Vagina (tissue), 2 donors: ENCODE measurements around the gene CDKL4. TPM values are rescaled to one million over a fixed set of nuclear protein-coding genes. Genes with fewer than 3 reads are reported as not detected.

ENCODE experiments used
- DNase-seq, 2 donors: peaks; one replicate each; pipeline ENCODE4 v3.0.0-alpha.2; 2017; ENCODE audit errors: extremely low spot score in 2 of 2
- H3K27ac ChIP-seq: fragments of 200-600 bp; sonication (generic); one replicate; pipeline ENCODE4 v1.5.1; 2019
- H3K27me3 ChIP-seq: fragments of 200-600 bp; sonication (generic); one replicate; pipeline ENCODE4 v1.5.1; 2019
- H3K36me3 ChIP-seq, 2 donors: fragments of 200-600 bp; sonication (generic); one replicate each; pipeline ENCODE4 v1.5.1; 2017 to 2019
- H3K4me1 ChIP-seq: fragments of 200-600 bp; sonication (generic); one replicate; pipeline ENCODE4 v1.5.1; 2019
- H3K4me3 ChIP-seq, 2 donors: fragments of 200-600 bp; sonication (generic); 1 replicate in 1 of 2; 2 replicates in 1 of 2; pipeline ENCODE4 v1.5.1; 2016 to 2019
- H3K9me3 ChIP-seq: fragments of 200-600 bp; sonication (generic); one replicate; pipeline ENCODE4 v1.5.1; 2019
- CTCF ChIP-seq, 3 experiments: fragments of 450-650 bp in 2 of 3; fragments of 200-600 bp in 1 of 3; sonication (generic) in 1 of 3; IDR thresholded peaks; one replicate each; pipeline ENCODE4 v1.5.1; 2017 to 2019; ENCODE audit warnings: antibody characterized with exemption in 3 of 3, mild to moderate bottlenecking in 2 of 3, moderate library complexity in 2 of 3
- POLR2A ChIP-seq, 2 donors: fragments of 450-650 bp; IDR thresholded peaks; one replicate each; pipeline ENCODE4 v1.6.1; 2017; ENCODE audit warnings: antibody characterized with exemption in 2 of 2, mild to moderate bottlenecking in 2 of 2, moderate library complexity in 2 of 2
- POLR2AphosphoS5 ChIP-seq, 2 donors: sonication (generic); formaldehyde crosslinking; IDR thresholded peaks; one replicate each; pipeline ENCODE4 v1.9.0; 2017; ENCODE audit warnings: antibody characterized with exemption in 2 of 2, mild to moderate bottlenecking in 2 of 2, low read depth in 1 of 2; ENCODE audit not compliant: insufficient read depth in 1 of 2
- intact Hi-C: fragments of 100-400 bp; cut with DNase I; formaldehyde crosslinking; loops from one replicate; pipeline ENCODE4 v1.15.1; 2023
- total RNA-seq: library from RNA; depleted of rRNA; stranded (reverse); fragments of >200 nt; gene quantifications from one replicate; pipeline ENCODE4 v1.2.3, GENCODE V29; 2016

CDKL4 gene
- total RNA-seq, 1 donor from 2014 or later = 2.7 TPM

GRCh38 chr2:39181297-39181696 lies 62.5 kb downstream of the CDKL4 start:
- Histone ChIP-seq H3K27ac (no peak overlapping the region), H3K36me3 (no peaks in the 10 kb centered on the region), H3K9me3 (no peaks in the 10 kb centered on the region), H3K4me3 (no peak overlapping the region), H3K4me1 (no peaks in the 10 kb centered on the region), H3K27me3 (no peaks in the 10 kb centered on the region)
- no peak for DNase-seq
- intact Hi-C loops = no loop called here
- no peak for TF ChIP-seq POLR2A (IDR thresholded peaks at IDR 0.05)
- TF ChIP-seq POLR2AphosphoS5 (IDR thresholded peaks at IDR 0.05; ENCODE audit: insufficient read depth in 1 of 2, low read depth in 1 of 2) = no peak
- no peak for TF ChIP-seq CTCF (IDR thresholded peaks at IDR 0.05)

GRCh38 chr2:39179974-39180960 lies 63.5 kb downstream of the CDKL4 start:
- no peak for TF ChIP-seq CTCF (IDR thresholded peaks at IDR 0.05)
- TF ChIP-seq POLR2A (IDR thresholded peaks at IDR 0.05) = no peak
- no peak for TF ChIP-seq POLR2AphosphoS5 (IDR thresholded peaks at IDR 0.05; ENCODE audit: insufficient read depth in 1 of 2, low read depth in 1 of 2)
- no peaks in the 10 kb centered on the region for H3K9me3 ChIP-seq
- intact Hi-C loops = no loop called here
- H3K4me1 ChIP-seq = no peaks in the 10 kb centered on the region
- no peaks in the 10 kb centered on the region for H3K36me3 ChIP-seq
- no peak for DNase-seq
- H3K27me3 ChIP-seq = no peaks in the 10 kb centered on the region
- no peak overlapping the region for H3K4me3 ChIP-seq
- no peak overlapping the region for H3K27ac ChIP-seq

GRCh38 chr2:39178756-39179155 lies 65.0 kb downstream of the CDKL4 start:
- intact Hi-C loops = no loop called here
- no peak overlapping the region for H3K4me3 ChIP-seq
- no peaks in the 10 kb centered on the region for H3K9me3 ChIP-seq
- DNase-seq = no peak
- H3K4me1 ChIP-seq = no peaks in the 10 kb centered on the region
- H3K36me3 ChIP-seq = no peaks in the 10 kb centered on the region
- TF ChIP-seq POLR2AphosphoS5 (IDR thresholded peaks at IDR 0.05; ENCODE audit: insufficient read depth in 1 of 2, low read depth in 1 of 2) (no peak), POLR2A (IDR thresholded peaks at IDR 0.05) (no peak), CTCF (IDR thresholded peaks at IDR 0.05) (no peak)
- no peaks in the 10 kb centered on the region for H3K27me3 ChIP-seq
- no peak overlapping the region for H3K27ac ChIP-seq

GRCh38 chr2:39176997-39177396 lies 66.8 kb downstream of the CDKL4 start:
- H3K9me3 ChIP-seq = no peaks in the 10 kb centered on the region
- no peaks in the 10 kb centered on the region for H3K4me1 ChIP-seq
- intact Hi-C loops = no loop called here
- no peak for TF ChIP-seq CTCF (IDR thresholded peaks at IDR 0.05)
- no peaks in the 10 kb centered on the region for H3K36me3 ChIP-seq
- no peak for DNase-seq
- H3K4me3 ChIP-seq = no peak overlapping the region
- no peaks in the 10 kb centered on the region for H3K27me3 ChIP-seq
- no peak overlapping the region for H3K27ac ChIP-seq
